GM18519 (cell line): ENCODE data around the gene YPEL3.
"Not testable (repeated sequence)": the region's sequence is repeated elsewhere in the genome, so short reads cannot be mapped to it uniquely, and the experiment has no call there.

Experiments
- ATAC-seq: cut with Tn5 transposase; IDR thresholded peaks from one replicate; pipeline ENCODE4 v1.9.1; 2021; ENCODE audit warnings: mild to moderate bottlenecking, moderate library complexity; ENCODE audit not compliant: unreplicated experiment, low FRiP score

YPEL3 gene

DNA sequence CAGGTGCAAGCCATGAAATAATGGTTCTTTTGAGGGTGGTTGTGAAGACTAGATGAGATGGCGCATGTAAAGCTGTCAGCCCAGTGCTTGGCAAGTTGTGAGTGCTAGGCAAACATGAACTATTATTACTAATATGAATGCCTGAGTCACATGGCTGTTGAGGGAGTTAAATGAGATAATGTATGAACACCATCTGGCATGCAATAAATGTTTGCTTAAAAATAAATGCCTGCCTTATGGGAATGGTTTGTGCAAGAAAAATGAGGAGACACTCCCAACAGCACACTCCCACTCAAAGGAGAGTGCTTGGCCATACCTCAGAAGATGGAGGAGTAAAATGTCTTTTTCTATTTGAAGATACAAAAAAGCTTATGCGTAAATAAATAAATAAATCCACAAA lies 23.4 kb upstream of the YPEL3 start:
- ATAC-seq: no peak

- no peak for ATAC-seq
Measured at GRCh38 chr16:30117768-30118167, 21.8 kb upstream of the YPEL3 start.

- ATAC-seq: no peak
Measured at GRCh38 chr16:30116291-30117207, 20.5 kb upstream of the YPEL3 start.

- ATAC-seq: no peak
Measured at GRCh38 chr16:30115238-30115637, 19.2 kb upstream of the YPEL3 start.

DNA sequence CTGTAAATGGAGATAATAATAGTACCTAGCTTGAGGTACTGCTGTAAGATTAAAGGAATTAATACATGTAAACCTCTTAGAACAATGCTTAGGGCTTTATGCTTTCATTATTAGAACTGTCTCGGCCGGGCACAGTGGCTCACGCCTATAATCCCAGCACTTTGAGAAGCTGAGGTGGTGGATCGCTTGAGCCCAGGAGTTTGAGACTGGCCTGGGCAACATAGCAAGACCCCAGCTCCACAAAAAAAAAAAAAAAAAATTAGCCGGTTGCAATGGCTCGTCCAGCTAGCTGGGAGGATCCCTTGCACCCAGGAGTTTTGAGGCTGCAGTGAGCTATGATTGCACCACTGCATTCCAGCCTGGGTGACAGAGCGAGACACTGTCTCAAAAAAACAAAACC lies 18.8 kb upstream of the YPEL3 start:
- not testable (repeated sequence) for ATAC-seq

- ATAC-seq: no peak
Measured at GRCh38 chr16:30114411-30114810, 18.4 kb upstream of the YPEL3 start.

DNA sequence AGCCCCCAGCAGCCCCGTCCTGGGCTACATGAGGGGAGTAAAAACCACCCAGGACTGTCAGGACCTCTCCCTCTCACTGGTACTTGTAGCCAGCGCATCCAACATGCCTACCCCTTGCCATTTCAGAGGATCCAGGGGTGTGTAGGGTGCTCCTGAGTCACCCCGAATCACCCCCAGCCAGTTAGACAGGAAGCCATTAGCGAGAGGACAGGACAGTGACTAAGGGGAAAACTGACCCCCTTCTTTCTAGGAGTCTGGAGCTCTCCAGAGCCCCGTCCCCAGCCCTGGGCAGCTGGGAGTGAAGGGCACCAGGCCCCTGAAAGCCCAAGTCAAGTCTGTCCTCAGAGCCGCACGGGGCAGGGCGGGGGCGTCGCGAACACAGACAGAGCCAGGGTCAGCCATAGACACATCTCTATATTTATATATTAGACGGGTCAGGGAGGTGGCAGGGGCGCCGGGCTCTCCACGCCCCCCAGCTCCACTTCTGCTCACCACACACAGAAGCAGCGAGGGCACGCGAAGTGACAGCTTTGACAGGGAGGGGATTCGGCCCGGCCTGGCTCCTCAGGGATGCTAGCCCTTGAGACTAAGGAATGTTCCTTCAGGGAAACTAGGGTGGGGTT lies 17.8 kb upstream of the YPEL3 start:
- no peak for ATAC-seq

GRCh38 chr16:30113031-30113710 lies 17.2 kb upstream of the YPEL3 start, which contains the start of gene GDPD3:
TSS of gene GDPD3 (minus strand) at chr16:30113537. CDS start at chr16:30113478, 59 bp downstream.
- no peak for ATAC-seq

GRCh38 chr16:30112197-30113030 lies 16.4 kb upstream of the YPEL3 start:
- ATAC-seq: no peak

DNA sequence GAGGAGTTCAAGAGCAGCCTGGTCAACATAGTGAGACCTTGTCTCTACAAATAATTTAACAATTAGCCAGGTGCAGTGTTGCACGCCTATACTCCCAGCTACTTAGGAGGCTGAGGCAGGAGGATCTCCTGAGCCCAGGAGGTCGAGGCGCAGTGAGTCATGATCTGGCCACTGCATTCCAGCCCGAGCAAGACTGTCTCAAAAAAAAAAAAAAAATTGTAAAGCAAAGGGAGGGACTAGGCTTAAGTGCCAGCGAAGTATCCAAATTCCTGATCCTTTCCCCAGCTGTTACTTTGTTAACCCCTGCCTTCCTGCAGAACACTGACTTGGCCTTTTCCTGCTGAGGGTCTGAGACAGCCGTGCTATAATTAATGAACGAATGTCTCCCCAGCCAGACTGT lies 14.6 kb upstream of the YPEL3 start:
- no peak for ATAC-seq

GRCh38 chr16:30108059-30108850 lies 12.2 kb upstream of the YPEL3 start:
- no peak for ATAC-seq

DNA sequence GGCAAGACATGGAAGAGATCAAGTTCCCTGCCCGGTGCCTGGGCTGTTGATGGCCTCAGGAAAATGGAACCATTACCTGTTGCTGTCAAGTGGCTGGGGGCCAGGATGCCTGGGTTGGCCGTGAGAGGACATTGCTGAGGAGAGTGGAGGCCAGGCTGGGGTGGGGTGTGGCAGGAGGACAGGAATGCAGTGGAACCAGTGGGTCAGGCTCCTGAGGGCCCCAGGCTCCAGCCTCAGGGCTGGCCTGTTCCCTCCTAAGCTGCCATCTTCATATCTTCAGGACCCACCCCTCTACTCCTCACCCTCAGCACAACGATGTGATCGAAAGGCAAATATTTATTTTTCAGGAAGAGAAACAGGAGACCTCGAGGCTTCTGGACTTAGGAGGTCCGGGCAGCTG lies 8.5 kb upstream of the YPEL3 start:
- no peak for ATAC-seq

DNA sequence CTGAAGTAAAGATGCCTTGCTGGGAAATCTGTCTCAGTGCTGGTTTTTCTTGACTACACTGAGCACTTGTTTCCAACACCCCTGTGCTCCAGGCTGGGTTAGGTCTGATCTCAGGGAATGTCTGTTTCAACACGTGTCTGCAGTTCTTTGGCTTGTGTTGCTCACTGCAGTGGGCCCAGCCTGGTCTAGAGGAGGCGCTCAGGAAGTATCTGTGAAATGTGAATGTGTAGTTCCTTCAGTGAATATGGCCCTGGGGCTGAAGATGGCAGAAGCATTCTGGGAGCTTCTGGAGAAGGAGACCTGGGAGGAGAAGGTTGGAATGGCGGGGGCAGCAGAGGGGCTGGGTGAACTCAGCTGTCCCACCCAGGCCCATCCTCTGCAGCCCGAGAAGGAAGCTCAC lies 8.1 kb upstream of the YPEL3 start:
- ATAC-seq: no peak

- ATAC-seq: no peak
Measured at GRCh38 chr16:30096862-30097563, 1.0 kb upstream of the YPEL3 start.

- no peak for ATAC-seq
Measured at GRCh38 chr16:30095166-30096078, 591 bp downstream of the YPEL3 start.

DNA sequence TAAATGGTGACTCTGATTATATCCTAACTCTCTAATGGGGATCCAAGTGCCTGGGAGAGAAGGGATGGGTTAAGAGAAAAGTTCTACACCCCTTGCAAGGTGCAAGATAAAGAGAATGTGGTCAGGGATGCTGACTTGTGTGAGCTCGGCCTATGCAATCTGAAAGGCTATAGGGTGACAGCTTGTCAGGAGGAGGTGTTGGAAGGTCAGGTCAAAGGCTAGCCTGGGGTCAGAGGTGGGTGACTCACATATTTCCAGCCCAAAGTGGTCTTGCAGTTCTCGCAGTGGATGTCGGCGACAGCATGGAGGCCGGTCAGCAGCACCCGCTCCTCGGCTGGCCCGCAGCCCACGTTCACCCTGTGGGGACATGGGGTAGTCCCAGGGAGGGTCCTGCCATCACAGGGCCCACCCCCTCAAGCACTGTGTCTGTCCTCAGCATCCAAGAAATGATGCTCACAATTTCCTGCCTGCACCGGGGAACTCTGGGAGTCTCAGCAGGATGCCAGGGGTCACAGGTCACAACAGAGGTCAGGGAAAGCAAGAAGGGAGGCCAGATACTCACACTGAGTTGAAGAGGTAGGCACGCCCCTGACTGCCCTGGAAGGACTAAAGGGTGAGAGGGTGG lies 1.4 kb downstream of the YPEL3 start:
- no peak for ATAC-seq

DNA sequence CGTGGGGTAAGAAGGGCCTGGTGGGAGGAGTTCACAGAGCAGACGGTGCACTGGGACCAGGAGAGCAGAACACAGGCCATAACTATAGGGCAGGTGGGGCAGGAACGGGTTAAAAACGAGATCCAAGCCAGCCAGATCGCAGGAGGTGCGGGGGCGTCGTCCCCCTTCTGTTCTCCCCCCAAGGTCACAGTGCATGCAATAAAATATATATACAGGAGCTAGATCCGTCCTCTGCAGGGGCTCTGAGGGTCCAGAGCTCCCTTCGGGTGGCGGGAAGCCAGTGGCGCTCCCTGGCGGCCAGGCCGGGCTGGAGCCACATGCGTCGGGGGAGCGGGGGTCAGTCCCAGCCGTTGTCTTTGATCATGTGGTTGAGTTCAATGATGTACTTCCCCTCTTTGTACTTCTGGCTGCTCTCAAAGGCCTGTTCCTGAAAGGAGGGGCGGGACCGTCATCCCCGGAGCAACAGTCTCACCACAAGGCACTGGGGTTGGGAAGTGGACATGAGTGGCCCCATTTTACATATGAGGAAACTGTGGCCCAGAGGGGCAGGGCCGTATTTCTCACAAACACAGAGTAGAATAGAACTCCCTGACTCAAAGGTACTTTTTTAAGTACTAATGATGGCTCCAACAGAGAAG lies 3.5 kb downstream of the YPEL3 start:
- no peak for ATAC-seq
